Measurements from ENCODE around the gene PRKN.

DNA sequence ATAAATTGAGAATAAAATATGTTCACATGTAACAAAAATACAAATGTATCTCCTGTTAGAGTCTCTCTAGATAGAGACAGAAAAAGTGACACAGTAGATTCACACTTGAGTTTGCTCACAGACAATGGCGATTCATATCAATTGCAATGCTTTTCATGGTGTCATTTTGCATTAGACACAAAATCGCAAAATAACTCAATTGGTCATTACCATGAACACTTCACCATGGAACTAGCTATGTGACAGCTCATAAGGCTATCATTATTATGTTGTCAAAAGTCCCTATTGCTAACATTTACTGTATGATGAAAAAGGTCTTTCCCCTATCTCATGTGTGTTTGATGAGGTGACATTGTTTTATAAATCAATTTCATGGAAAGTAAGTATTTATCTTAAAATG lies 1204.2 kb downstream of the PRKN start:
- TF ChIP-seq, protein P1, sequence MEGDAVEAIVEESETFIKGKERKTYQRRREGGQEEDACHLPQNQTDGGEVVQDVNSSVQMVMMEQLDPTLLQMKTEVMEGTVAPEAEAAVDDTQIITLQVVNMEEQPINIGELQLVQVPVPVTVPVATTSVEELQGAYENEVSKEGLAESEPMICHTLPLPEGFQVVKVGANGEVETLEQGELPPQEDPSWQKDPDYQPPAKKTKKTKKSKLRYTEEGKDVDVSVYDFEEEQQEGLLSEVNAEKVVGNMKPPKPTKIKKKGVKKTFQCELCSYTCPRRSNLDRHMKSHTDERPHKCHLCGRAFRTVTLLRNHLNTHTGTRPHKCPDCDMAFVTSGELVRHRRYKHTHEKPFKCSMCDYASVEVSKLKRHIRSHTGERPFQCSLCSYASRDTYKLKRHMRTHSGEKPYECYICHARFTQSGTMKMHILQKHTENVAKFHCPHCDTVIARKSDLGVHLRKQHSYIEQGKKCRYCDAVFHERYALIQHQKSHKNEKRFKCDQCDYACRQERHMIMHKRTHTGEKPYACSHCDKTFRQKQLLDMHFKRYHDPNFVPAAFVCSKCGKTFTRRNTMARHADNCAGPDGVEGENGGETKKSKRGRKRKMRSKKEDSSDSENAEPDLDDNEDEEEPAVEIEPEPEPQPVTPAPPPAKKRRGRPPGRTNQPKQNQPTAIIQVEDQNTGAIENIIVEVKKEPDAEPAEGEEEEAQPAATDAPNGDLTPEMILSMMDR (IDR thresholded peaks at IDR 0.05): no peak
- no peak for TF ChIP-seq POLR2A (IDR thresholded peaks at IDR 0.05)
